ENCODE measurements around the gene HSPA12B. TPM values are rescaled to one million over a fixed set of nuclear protein-coding genes. Genes with fewer than 3 reads are reported as not detected.
A peak's percentile ranks its signal among the peaks of the same experiment; 100 is the strongest.

HSPA12B gene
- total and polyA plus RNA-seq, 2 of the 8 experiments (the other 6 are each of a cell fraction or from before 2014, with no cell fraction given): 2.2 to 4.3 TPM

GRCh38 chr20:3739054-3739925, 6.8 kb downstream of the HSPA12B start:
- no peak overlapping the region for H2BK20ac ChIP-seq (ENCODE audit: low read length)
- H2BK15ac ChIP-seq (ENCODE audit: low read length): peak overlapping the region; percentile 72; the same call in 1 of the 2 replicates
- peaks cover 0 to 19% (median 9%) of the 10 kb centered on the region in 4 experiments; a peak in 6 of 7 replicates for H3K4me1 ChIP-seq (replicated peaks in 1 of 4; ENCODE audit: control insufficient read depth in 3 of 4, insufficient read depth in 4 of 4, low read length in 3 of 4)
- FAIRE-seq (no peak), DNase-seq (ENCODE audit: low read depth in 1 of 2, low spot score in 2 of 2) (no peak)
- H2AFZ ChIP-seq (ENCODE audit: low read length): no peak overlapping the region
- 79% methylated on average over 19 of the region's 19 CpGs; no CpG with 5 or more reads in 1 of the 2 experiments for WGBS, 2 experiments (ENCODE audit: extremely low coverage in 1 of 2, insufficient coverage in 1 of 2, insufficient read length in 1 of 2, insufficient replicate concordance in 2 of 2, low coverage in 1 of 2, low lambda C conversion rate in 2 of 2, missing lambda C conversion rate in 1 of 2)
- peak overlapping the region; percentile 26; the same call in 1 of the 2 replicates for H2AK5ac ChIP-seq (ENCODE audit: low read depth, low read length)
- no peak overlapping the region for H3K23ac ChIP-seq (ENCODE audit: insufficient read length)
- H3K4me3 ChIP-seq (ENCODE audit: extremely low read depth in 1 of 4, insufficient read depth in 2 of 4, low read depth in 3 of 4, low read length in 4 of 4): no peak overlapping the region
- H3K23me2 ChIP-seq (ENCODE audit: low read depth, low read length): no peaks in the 10 kb centered on the region
- H3K4ac ChIP-seq (replicated peaks; ENCODE audit: insufficient read length, low read depth, low read length): peak overlapping the region; percentile 72
- no peak overlapping the region for H2BK120ac ChIP-seq (replicated peaks; ENCODE audit: low read depth, low read length)
- no peak overlapping the region; the same call in 1 of the 2 replicates for H3K18ac ChIP-seq (ENCODE audit: extremely low read depth, low read length)
- no peak overlapping the region for H3K14ac ChIP-seq (ENCODE audit: insufficient read length)
- no peaks in the 10 kb centered on the region for H3K36me3 ChIP-seq (ENCODE audit: control insufficient read depth in 2 of 4, insufficient read depth in 4 of 4, low read length in 3 of 4)
- H3K27ac ChIP-seq (ENCODE audit: low read depth, low read length): no peak overlapping the region
- H3K27me3 ChIP-seq (replicated peaks in 1 of 4; ENCODE audit: control insufficient read depth in 3 of 4, extremely low read depth in 1 of 4, insufficient read depth in 3 of 4, low read length in 3 of 4): peaks cover 0 to 4% (median 0%) of the 10 kb centered on the region in 4 experiments; a peak in 2 of 7 replicates
- no peaks in the 10 kb centered on the region for H3K79me2 ChIP-seq (ENCODE audit: control insufficient read depth in 1 of 2, insufficient read depth in 2 of 2, low read length in 2 of 2)
- ChIA-PET POLR2A (ENCODE audit: partially characterized antibody) (interaction anchor here (0.9 to 2.2 kb wide), 4 partner anchors 10 to 62 kb away, joined by 3 to 9 read pairs (median 4); partner anchors contain the start of gene ADISSP), CTCF (ENCODE audit: partially characterized antibody) (interaction anchor here (0.9 to 18.5 kb wide), 13 partner anchors 12 to 79 kb away, joined by 3 to 308 read pairs (median 8); partner anchors contain the start of gene SIGLEC1)
- H3K9me3 ChIP-seq (ENCODE audit: insufficient read depth in 2 of 2, low read depth in 1 of 2, low read length in 1 of 2): no peaks in the 10 kb centered on the region
- peak overlapping the region; percentile 65 for H4K91ac ChIP-seq (replicated peaks; ENCODE audit: insufficient read length, low read length)
- H4K20me1 ChIP-seq (replicated peaks in 1 of 2; ENCODE audit: control insufficient read depth in 1 of 2, insufficient read depth in 2 of 2, low read length in 2 of 2): no peaks in the 10 kb centered on the region
- H4K5ac ChIP-seq (ENCODE audit: insufficient read length, low read depth, low read length): no peak overlapping the region
- peak overlapping the region; percentile 0; the same call in 1 of the 2 replicates for H2BK12ac ChIP-seq (ENCODE audit: low read depth, low read length)
- H3K4me2 ChIP-seq (ENCODE audit: insufficient read depth in 1 of 2, low read depth in 2 of 2, low read length in 2 of 2): no peak overlapping the region
- H3K79me1 ChIP-seq (ENCODE audit: low read depth, low read length): no peaks in the 10 kb centered on the region
- H3K9ac ChIP-seq (replicated peaks in 1 of 4; ENCODE audit: extremely low read depth in 1 of 4, low read depth in 3 of 4, low read length in 3 of 4): no peak overlapping the region; a peak in 1 of 7 replicates
- no peak overlapping the region; the same call in 1 of the 2 replicates for H4K8ac ChIP-seq (ENCODE audit: extremely low read depth, insufficient read depth, low read length)
- peak overlapping the region; percentile 60; the same call in 1 of the 2 replicates for H2BK5ac ChIP-seq (ENCODE audit: low read depth, low read length)
- no peak overlapping the region for H3K56ac ChIP-seq (replicated peaks; ENCODE audit: insufficient read length, low read depth, low read length)
- TF ChIP-seq GABPA (IDR thresholded peaks at IDR 0.05; ENCODE audit: borderline replicate concordance, insufficient read depth, low read length): no peak
- no peak for TF ChIP-seq ZNF274 (IDR thresholded peaks at IDR 0.05; ENCODE audit: borderline replicate concordance, extremely low read depth, low read length)
- TF ChIP-seq NANOG (IDR thresholded peaks at IDR 0.05; ENCODE audit: insufficient read depth, low read depth, low read length, poor library complexity, severe bottlenecking): no peak
- no peak for TF ChIP-seq SP2 (IDR thresholded peaks at IDR 0.05; ENCODE audit: low read length)
- no peak for TF ChIP-seq TAF1 (IDR thresholded peaks at IDR 0.05; ENCODE audit: low read depth, low read length)
- TF ChIP-seq TBP (IDR thresholded peaks at IDR 0.05; ENCODE audit: low read depth, low read length): no peak
- no peak for TF ChIP-seq TCF12 (IDR thresholded peaks at IDR 0.05; ENCODE audit: low read depth, low read length)
- no peak for TF ChIP-seq CTBP2 (IDR thresholded peaks at IDR 0.05; ENCODE audit: borderline replicate concordance, insufficient read depth, insufficient read length, low read length)
- no peak for TF ChIP-seq HDAC6 (IDR thresholded peaks at IDR 0.05; ENCODE audit: low read depth, low read length)
- TF ChIP-seq BRCA1 (IDR thresholded peaks at IDR 0.05; ENCODE audit: low read depth, low read length): no peak
- TF ChIP-seq FOSL1 (IDR thresholded peaks at IDR 0.05; ENCODE audit: insufficient read depth, low read depth, low read length): no peak

Data from H1 (cell line).